Gastrocnemius medialis (tissue), 4 donors: ENCODE measurements around the gene ENAH. TPM values are rescaled to one million over a fixed set of nuclear protein-coding genes. Genes with fewer than 3 reads are reported as not detected.
A peak's percentile ranks its signal among the peaks of the same experiment; 100 is the strongest.

ENCODE experiments used
- ATAC-seq, 2 donors: fragments of 150-250 bp; one replicate each; pipeline ENCODE4 v1.9.1; 2016
- DNase-seq, 2 donors: peaks; one replicate each; pipeline ENCODE4 v3.0.0-alpha.2; 2019
- H3K27ac ChIP-seq, 4 donors: fragments of 200-600 bp; sonication (generic); 1 replicate in 1 of 4; 2 replicates in 3 of 4; pipeline ENCODE4 v1.5.1; 2016 to 2018; ENCODE audit warnings: mild to moderate bottlenecking in 2 of 4, moderate library complexity in 1 of 4
- H3K27me3 ChIP-seq, 3 donors: fragments of 200-600 bp; sonication (generic) in 2 of 3; 1 replicate in 1 of 3; 2 replicates in 2 of 3; pipeline versions ENCODE4 v1.5.1 to v1.6.0; 2016 to 2019; ENCODE audit warnings: mild to moderate bottlenecking in 1 of 3, moderate library complexity in 1 of 3
- H3K36me3 ChIP-seq, 2 donors: fragments of 200-600 bp; sonication (generic) in 1 of 2; one replicate each; pipeline ENCODE4 v1.5.1; 2017 to 2018
- H3K4me1 ChIP-seq, 2 donors: fragments of 200-600 bp; sonication (generic) in 1 of 2; one replicate each; pipeline ENCODE4 v1.5.1; 2016 to 2017; ENCODE audit warnings: mild to moderate bottlenecking in 2 of 2
- H3K4me3 ChIP-seq, 4 donors: fragments of 200-600 bp; sonication (generic) in 3 of 4; 1 replicate in 1 of 4; 2 replicates in 3 of 4; pipeline ENCODE4 v1.5.1; 2016 to 2019; ENCODE audit warnings: mild to moderate bottlenecking in 2 of 4
- H3K9me3 ChIP-seq, 3 donors: fragments of 200-600 bp; sonication (generic) in 2 of 3; 1 replicate in 1 of 3; 2 replicates in 2 of 3; pipeline ENCODE4 v1.5.1; 2016 to 2019
- POLR2A ChIP-seq, 2 donors: fragments of 450-650 bp; IDR thresholded peaks; one replicate each; pipeline ENCODE4 v1.6.1; 2017; ENCODE audit warnings: antibody characterized with exemption in 2 of 2, mild to moderate bottlenecking in 2 of 2, moderate library complexity in 2 of 2
- in situ Hi-C, 4 donors: fragments of 200-750 bp; cut with MboI; loops; one replicate each; pipeline versions ENCODE4 v1.15.0 to v1.8.0; 2017; ENCODE audit warnings: low sequenced_read_pairs in 4 of 4
- intact Hi-C: fragments of 100-400 bp; cut with DNase I; formaldehyde crosslinking; loops from one replicate; pipeline ENCODE4 v1.15.1; 2023; ENCODE audit warnings: low total_unique reads
- total RNA-seq, 4 donors: library from RNA; depleted of rRNA; stranded (reverse); fragments of >200 nt; gene quantifications; one replicate each; pipeline versions ENCODE4 v1.1.0 to v1.2.3, GENCODE V29; 2016
- TF ChIP-seq, protein P1 (sequence below), 5 experiments: fragments of 450-650 bp in 3 of 5; fragments of 200-600 bp in 2 of 5; sonication (generic) in 2 of 5; IDR thresholded peaks in 4 of 5; conservative IDR thresholded peaks in 1 of 5; 1 replicate in 4 of 5; 2 replicates in 1 of 5; pipeline ENCODE4 v1.5.1; 2016 to 2019; ENCODE audit warnings: antibody characterized with exemption in 5 of 5, mild to moderate bottlenecking in 3 of 5, moderate library complexity in 3 of 5

The ENAH gene
- total RNA-seq, 4 donors from 2014 or later = 56.1 to 112 (median 62.2) TPM

DNA sequence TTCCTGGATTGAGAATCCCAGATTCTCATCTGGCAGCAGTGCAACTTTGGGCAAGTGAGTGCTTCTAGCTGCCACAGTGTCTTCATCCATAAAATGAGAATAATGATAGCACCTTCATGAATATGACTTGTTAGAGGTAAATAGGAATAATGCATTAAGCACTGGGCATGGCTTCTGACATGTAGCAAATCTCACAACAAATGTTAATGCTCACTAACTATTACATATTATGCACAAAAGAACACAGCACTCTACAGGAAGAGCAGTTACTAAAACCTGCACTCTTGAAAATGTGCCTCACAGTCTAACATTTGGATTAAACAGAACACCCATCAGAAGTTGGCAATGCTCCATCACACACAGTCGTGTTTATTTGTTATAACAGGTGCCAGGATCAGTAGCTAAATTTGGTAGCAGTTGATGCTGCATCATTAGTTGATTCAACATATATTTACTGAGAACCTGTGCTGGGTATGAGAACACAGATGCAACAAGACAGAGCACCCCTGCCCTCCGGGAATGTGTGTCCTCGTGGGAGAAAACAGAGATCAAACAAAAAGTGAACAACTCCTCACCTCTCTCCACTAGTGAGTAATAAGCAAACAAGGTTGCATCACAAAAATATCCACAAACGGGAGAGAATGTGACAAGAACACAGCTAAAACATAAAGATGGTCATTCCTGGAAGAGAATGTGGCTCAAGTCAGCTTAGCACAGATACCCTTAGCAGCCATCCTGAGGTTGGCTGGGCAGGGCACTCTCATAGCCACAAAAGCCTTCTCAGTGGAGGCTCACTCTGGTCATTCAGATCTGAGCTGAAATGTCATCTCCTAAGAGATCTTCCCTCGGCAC, 198.9 kb downstream of the ENAH start:
- Histone ChIP-seq H3K36me3 (no peaks in the 10 kb centered on the region), H3K4me3 (no peak overlapping the region), H3K4me1 (peaks cover 0 to 4% of the 10 kb centered on the region in 2 donors), H3K27me3 (peaks cover 0 to 7% (median 0%) of the 10 kb centered on the region in 3 donors), H3K27ac (no peak overlapping the region), H3K9me3 (no peaks in the 10 kb centered on the region)
- intact Hi-C loops (no loop called here), in situ Hi-C loops (no loop called here)
- TF ChIP-seq POLR2A (IDR thresholded peaks at IDR 0.05) = no peak
- TF ChIP-seq, protein P1, sequence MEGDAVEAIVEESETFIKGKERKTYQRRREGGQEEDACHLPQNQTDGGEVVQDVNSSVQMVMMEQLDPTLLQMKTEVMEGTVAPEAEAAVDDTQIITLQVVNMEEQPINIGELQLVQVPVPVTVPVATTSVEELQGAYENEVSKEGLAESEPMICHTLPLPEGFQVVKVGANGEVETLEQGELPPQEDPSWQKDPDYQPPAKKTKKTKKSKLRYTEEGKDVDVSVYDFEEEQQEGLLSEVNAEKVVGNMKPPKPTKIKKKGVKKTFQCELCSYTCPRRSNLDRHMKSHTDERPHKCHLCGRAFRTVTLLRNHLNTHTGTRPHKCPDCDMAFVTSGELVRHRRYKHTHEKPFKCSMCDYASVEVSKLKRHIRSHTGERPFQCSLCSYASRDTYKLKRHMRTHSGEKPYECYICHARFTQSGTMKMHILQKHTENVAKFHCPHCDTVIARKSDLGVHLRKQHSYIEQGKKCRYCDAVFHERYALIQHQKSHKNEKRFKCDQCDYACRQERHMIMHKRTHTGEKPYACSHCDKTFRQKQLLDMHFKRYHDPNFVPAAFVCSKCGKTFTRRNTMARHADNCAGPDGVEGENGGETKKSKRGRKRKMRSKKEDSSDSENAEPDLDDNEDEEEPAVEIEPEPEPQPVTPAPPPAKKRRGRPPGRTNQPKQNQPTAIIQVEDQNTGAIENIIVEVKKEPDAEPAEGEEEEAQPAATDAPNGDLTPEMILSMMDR (IDR thresholded peaks at IDR 0.05 in 4 of 5, conservative IDR thresholded peaks at IDR 0.05 in 1 of 5) = no peak
- ATAC-seq (no peak), DNase-seq (no peak)

DNA sequence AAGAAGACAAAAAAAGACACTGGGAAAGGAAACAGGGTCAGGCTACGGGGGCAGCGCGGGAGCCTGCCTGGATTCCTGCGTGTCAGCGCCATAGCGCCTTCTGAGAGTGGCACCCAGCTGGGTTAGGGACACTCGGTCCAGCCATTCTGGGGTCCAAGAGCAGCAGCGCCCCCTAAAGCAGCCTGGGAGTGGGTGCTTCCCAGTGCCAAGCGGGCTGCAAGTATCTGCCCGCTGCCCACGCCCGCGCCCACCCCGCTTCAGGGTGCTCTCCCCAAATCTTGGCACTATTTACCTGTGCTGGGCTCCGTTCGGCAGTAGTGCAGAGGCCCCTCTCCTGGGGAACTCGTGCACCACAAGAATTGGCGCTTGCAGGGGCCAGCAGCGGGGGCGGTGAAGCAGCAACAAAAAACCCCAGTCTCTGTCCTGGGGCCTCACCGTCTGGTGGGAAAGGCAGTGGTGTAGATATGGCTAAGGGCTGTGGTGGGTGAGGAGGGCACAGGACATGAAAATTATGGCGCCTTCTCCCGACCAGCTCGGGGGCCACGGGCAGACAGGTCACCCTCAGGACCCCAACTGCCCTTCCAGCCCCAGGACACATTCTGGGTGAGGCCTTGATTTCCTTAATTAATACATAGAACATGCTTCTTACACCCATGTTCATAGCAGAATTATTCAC, 200.9 kb downstream of the ENAH start:
- ATAC-seq = no peak
- Histone ChIP-seq H3K9me3 (no peaks in the 10 kb centered on the region), H3K36me3 (no peaks in the 10 kb centered on the region), H3K4me3 (no peak overlapping the region), H3K27me3 (peaks cover 4 to 7% (median 7%) of the 10 kb centered on the region in 3 donors), H3K4me1 (peaks cover 12 to 13% of the 10 kb centered on the region in 2 donors), H3K27ac (no peak overlapping the region)
- in situ Hi-C loops = no loop called here
- DNase-seq = no peak
- TF ChIP-seq, protein P1 (IDR thresholded peaks at IDR 0.05 in 4 of 5, conservative IDR thresholded peaks at IDR 0.05 in 1 of 5) = no peak
- no peak for TF ChIP-seq POLR2A (IDR thresholded peaks at IDR 0.05)
- intact Hi-C loops = no loop called here

DNA sequence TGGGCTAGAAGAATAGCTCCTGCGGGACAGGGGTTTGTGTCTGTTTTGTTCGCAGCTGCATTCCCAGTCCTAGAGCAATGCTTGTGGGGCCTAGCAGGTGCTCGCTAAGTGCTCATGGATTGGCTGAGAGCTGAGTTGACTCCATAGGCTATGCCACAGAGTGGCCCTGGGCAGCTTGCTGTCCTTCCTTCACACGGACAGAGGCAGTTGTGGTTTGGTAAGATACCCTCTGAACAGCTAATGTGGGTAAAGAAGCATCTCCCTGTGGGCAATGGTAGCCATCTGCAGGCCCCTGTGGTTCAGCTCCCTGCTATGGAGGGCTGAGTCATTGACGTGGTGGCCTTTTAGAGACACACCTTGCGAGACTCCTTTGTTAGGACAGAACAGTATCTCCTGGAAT, 201.6 kb downstream of the ENAH start:
- in situ Hi-C loops (no loop called here), intact Hi-C loops (no loop called here)
- no peak for DNase-seq
- Histone ChIP-seq H3K27ac (no peak overlapping the region), H3K4me1 (peaks cover 15 to 17% of the 10 kb centered on the region in 2 donors), H3K4me3 (no peak overlapping the region), H3K27me3 (peaks cover 4 to 7% (median 7%) of the 10 kb centered on the region in 3 donors), H3K36me3 (no peaks in the 10 kb centered on the region), H3K9me3 (no peaks in the 10 kb centered on the region)
- ATAC-seq = no peak
- TF ChIP-seq, protein P1 (IDR thresholded peaks at IDR 0.05 in 4 of 5, conservative IDR thresholded peaks at IDR 0.05 in 1 of 5) = no peak
- TF ChIP-seq POLR2A (IDR thresholded peaks at IDR 0.05) = no peak

GRCh38 chr1:225450491-225451191, 202.3 kb downstream of the ENAH start:
- Histone ChIP-seq H3K27me3 (peaks cover 4 to 7% (median 7%) of the 10 kb centered on the region in 3 donors), H3K9me3 (no peaks in the 10 kb centered on the region), H3K4me3 (no peak overlapping the region), H3K4me1 (peaks cover 15 to 22% of the 10 kb centered on the region in 2 donors), H3K27ac (peak overlapping the region in 1 of 4 donors; percentile 48), H3K36me3 (no peaks in the 10 kb centered on the region)
- intact Hi-C loops (no loop called here), in situ Hi-C loops (no loop called here)
- DNase-seq (no peak), ATAC-seq (no peak)
- TF ChIP-seq, protein P1 (IDR thresholded peaks at IDR 0.05 in 4 of 5, conservative IDR thresholded peaks at IDR 0.05 in 1 of 5) = no peak
